GM18868 (cell line): ENCODE measurements around the gene REEP2.
"Not testable (repeated sequence)": the region's sequence is repeated elsewhere in the genome, so short reads cannot be mapped to it uniquely, and the experiment has no call there.

ENCODE experiments used
- ATAC-seq: cut with Tn5 transposase; IDR thresholded peaks from one replicate; pipeline ENCODE4 v1.9.1; 2021; ENCODE audit warnings: mild to moderate bottlenecking, moderate library complexity; ENCODE audit not compliant: unreplicated experiment

The REEP2 gene

DNA sequence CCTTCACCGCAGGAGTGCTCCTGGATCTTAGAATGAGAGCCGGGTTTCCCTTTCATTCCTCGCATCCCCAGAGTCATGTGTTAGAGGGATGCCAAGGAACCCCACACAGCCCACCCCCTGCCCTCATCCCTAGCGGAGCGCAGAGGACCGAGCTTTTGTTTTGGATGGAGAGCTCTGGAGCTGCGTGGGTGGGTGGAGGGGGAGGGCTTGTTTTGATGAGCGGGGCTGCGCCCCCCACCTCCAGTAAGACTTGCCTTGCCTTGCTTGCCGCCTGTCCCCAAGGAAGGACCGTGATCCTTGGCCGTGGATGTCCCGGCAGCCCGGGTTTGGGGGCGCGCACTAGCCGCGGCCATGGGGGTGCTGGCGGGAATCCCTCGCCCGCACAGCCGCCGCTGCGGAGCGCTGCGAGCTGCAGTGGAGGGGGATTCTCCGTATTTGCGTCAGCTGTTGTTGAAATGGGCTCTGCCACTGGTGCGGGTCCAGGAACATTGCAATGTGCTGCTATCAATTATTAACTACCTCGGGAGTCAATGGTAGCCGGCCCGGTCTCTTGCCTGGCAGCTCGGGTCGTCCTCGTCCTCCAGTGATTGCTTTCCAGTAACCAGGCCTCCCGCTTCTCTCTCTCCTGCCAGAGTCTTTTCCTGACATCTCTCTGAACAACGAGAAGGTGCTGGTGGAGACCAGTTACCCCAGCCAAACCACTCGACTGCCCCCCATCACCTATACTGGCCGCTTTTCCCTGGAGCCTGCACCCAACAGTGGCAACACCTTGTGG lies 27.5 kb downstream of the REEP2 start:
- no peak for ATAC-seq

DNA sequence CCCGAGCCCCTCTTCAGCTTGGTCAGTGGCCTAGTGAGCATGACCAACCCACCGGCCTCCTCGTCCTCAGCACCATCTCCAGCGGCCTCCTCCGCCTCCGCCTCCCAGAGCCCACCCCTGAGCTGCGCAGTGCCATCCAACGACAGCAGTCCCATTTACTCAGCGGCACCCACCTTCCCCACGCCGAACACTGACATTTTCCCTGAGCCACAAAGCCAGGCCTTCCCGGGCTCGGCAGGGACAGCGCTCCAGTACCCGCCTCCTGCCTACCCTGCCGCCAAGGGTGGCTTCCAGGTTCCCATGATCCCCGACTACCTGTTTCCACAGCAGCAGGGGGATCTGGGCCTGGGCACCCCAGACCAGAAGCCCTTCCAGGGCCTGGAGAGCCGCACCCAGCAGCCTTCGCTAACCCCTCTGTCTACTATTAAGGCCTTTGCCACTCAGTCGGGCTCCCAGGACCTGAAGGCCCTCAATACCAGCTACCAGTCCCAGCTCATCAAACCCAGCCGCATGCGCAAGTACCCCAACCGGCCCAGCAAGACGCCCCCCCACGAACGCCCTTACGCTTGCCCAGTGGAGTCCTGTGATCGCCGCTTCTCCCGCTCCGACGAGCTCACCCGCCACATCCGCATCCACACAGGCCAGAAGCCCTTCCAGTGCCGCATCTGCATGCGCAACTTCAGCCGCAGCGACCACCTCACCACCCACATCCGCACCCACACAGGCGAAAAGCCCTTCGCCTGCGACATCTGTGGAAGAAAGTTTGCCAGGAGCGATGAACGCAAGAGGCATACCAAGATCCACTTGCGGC lies 28.2 kb downstream of the REEP2 start:
- no peak for ATAC-seq

DNA sequence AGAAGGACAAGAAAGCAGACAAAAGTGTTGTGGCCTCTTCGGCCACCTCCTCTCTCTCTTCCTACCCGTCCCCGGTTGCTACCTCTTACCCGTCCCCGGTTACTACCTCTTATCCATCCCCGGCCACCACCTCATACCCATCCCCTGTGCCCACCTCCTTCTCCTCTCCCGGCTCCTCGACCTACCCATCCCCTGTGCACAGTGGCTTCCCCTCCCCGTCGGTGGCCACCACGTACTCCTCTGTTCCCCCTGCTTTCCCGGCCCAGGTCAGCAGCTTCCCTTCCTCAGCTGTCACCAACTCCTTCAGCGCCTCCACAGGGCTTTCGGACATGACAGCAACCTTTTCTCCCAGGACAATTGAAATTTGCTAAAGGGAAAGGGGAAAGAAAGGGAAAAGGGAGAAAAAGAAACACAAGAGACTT lies 28.9 kb downstream of the REEP2 start:
- no peak for ATAC-seq

DNA sequence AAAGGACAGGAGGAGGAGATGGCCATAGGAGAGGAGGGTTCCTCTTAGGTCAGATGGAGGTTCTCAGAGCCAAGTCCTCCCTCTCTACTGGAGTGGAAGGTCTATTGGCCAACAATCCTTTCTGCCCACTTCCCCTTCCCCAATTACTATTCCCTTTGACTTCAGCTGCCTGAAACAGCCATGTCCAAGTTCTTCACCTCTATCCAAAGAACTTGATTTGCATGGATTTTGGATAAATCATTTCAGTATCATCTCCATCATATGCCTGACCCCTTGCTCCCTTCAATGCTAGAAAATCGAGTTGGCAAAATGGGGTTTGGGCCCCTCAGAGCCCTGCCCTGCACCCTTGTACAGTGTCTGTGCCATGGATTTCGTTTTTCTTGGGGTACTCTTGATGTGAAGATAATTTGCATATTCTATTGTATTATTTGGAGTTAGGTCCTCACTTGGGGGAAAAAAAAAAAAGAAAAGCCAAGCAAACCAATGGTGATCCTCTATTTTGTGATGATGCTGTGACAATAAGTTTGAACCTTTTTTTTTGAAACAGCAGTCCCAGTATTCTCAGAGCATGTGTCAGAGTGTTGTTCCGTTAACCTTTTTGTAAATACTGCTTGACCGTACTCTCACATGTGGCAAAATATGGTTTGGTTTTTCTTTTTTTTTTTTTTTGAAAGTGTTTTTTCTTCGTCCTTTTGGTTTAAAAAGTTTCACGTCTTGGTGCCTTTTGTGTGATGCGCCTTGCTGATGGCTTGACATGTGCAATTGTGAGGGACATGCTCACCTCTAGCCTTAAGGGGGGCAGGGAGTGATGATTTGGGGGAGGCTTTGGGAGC lies 29.5 kb downstream of the REEP2 start:
- no peak for ATAC-seq

DNA sequence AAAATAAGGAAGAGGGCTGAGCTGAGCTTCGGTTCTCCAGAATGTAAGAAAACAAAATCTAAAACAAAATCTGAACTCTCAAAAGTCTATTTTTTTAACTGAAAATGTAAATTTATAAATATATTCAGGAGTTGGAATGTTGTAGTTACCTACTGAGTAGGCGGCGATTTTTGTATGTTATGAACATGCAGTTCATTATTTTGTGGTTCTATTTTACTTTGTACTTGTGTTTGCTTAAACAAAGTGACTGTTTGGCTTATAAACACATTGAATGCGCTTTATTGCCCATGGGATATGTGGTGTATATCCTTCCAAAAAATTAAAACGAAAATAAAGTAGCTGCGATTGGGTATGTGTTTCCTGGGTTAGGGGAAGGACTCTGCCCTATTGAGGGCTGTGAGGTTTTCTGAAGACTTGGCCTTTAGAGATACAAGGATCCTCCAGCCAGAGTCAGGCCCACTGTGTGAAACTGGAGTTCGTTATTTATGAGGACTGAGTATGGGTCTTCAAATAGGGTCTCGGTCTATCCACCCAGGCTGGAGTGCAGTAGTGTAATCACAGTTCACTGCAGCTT lies 30.2 kb downstream of the REEP2 start:
- no peak for ATAC-seq

DNA sequence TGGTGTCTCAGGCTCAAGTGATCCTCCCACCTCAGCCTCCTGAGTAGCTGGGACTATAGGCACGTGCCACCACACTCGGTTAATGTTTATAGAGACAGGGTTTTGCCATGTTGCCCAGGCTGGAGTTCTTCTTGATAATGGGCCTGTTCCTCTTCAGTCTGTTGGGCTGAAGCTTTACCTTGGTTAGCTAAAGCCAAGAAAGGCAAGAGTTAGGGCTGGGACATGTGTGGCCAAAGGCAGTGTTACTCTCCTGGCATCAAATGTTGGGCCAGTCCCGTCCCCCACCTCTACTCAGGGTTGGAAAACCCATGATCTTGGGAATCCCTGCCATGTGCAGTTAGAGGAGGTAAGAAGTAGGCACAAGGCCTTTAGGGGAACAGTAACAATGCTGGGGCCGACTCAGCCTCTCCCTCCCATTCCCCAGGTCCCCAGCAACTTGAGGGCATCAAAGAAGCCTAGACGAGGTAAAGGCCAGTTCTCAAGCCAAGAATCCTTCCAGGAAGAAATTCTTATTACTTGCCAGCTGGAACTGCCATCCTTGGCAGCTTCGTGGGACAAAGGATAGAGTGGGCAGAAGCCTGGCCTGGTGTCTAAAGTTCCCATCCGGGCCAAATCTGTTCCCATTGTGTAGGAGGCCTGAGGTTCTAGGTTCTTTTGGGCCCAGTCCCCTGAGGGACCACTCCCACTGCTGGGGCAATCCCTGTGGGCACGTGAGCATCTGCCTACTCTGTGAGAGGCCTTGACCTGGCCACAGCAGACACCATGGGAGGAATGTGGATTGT lies 30.9 kb downstream of the REEP2 start:
- no peak for ATAC-seq

DNA sequence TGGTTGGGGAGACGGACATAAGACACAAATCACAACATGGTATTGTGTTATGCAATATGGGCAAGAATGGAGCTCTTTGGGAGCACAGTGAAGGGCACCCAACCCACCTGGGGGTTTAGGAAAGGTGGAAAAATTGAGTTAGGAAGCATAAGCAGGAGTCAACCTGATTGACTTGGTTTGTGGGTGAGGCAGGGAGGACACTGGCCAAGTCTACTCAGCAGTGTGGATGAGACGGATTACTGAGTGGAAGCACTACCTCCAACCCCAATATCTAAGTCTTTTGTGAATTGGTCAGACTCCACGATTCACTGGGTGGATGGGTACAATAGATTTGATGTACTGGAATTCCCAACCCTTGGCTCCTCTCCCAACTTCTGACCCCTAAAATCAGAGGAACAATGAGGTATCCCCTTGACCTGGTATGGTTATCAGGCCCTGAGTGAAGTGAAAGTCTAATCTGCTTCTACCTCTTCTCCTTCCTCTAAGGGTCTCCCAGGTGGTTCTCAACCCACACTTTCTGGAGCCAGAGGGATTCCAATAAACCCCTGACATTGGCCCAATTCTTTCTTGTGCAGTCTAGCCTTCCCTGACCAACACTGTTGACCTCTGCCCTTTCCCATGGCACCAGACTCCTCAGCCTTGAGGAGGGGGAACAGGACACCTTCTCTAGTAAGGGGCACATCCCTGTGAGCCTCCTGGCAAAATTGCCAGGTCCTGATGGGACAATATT lies 31.6 kb downstream of the REEP2 start:
- no peak for ATAC-seq

DNA sequence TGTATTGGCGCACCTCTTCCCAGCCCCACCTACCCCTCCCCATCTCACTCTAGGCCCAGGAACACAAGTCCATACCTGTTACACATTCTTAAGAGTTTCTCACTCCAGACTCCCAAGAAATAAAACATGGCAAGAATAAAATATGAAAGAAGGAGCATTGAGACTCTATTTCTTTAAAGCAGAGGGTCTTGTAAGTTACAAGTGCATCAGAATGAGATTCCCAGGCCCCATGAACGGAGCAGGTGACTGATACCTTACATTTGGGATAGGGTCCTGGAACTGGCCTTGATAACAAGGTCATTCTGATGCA lies 32.1 kb downstream of the REEP2 start:
- no peak for ATAC-seq

DNA sequence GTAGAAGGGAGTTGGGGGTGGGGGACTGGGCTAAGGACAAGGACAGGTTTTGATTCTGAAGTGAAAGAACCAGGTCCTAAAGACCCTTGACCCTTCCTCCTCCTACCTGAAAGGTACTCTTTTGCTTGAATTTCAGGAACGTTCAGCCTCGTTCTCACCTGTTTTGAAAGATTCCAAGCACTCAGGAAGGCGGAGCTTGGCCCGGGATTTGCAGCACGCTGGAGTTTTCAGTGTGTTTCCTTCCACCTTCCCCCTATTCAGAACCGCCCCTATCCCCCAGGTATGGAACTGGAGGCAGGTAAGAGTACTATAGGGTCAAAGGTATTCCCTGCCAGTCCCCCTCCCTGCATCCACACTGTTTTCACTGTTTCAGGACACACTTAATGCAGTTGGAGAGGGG lies 33.5 kb downstream of the REEP2 start:
- no peak for ATAC-seq

DNA sequence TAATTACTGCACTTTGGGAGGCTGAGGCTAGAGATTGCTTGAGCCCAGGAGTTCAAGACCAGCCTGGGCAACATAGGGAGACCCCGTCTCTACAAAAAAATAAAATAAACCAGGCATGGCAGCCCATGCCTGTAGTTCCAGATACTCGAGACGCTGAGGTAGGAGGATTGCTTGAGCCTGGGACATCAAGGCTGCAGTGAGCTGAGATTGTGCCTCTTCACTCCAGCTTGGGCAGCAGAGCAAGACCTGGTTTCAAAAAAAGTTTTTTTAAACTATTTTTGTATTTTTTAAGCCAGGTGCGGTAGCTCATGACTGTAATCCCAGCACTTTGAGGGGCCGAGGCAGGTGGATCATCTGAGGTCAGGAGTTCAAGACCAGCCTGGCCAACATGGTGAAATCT lies 34.3 kb downstream of the REEP2 start:
- ATAC-seq: not testable (repeated sequence)

DNA sequence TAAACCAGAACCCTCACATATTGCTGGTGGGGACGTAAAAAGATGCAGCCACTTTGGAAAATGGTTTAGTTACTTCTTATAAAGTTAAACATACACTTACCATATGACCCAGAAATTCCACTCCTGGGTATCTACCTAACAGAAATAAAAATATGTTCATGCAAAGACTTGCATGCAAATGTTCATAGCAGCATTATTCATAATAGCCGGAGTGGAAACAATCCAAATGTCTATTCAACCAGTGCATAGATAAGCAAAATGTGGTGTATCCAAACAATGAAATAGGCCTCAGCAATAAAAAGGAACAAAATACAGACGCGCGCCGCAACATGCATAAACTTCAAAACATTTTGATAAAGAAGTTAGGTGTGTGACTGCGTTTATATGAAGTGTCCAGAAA lies 38.1 kb downstream of the REEP2 start:
- ATAC-seq: no peak

DNA sequence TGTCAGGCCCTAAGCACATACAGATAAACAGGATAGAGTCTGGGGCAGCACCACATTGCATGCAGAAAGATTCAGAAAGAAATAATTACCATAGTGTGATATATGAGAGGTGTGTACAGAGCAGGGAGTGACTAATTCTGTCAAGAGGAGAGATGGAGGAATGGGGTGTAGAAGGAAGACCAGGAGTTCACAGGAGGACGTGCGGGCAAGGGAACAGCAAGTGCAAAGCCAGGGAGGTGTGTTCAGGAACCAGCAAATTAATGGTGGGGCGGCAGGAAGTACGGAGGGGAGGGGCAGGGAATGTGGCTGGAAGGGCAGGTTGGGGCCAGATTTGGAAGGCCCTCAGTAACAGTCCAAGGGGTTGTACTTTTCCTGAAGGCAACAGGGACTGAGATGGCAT lies 43.8 kb downstream of the REEP2 start:
- ATAC-seq: no peak

DNA sequence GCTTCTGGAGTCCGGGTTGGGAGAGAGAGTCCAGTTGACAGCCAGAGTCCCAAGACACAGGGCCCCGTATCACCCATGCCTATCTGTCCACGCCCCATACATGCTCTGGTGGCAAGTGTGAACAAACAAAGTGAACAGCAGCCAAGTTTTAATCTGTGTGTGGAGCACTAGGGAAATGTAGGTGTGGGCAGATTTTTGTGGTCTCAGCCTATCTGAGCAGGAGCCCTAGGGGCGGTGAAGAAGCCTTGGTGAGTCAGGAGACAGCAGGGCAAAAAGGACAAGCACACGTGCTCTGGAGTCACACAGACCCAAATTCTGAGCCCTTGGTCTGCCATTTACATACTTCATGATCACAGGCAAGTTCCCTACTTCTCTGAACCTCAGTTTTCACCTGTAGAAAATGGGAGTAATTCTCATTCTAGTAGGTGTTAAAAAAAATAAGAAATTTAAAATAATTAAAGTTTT lies 49.7 kb downstream of the REEP2 start:
- ATAC-seq: no peak

DNA sequence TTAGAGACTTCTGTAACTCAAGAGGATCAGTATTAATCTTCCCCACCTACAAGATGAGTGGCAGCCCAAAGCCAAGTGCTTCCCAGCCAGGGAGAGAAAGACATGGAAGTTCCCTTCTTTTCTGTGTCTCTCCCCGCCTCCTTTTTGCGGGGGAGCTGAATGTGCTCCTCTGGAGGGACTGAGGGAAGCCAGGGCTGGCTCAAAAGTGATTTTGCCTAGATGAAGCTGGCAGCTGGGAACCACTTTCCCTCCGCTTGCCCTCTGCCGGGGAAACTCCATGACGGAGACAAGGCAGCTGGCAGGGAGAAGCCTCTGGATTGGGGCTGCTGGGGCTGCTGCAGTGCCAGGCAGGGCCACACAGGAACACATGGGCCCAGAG lies 50.8 kb downstream of the REEP2 start:
- no peak for ATAC-seq

DNA sequence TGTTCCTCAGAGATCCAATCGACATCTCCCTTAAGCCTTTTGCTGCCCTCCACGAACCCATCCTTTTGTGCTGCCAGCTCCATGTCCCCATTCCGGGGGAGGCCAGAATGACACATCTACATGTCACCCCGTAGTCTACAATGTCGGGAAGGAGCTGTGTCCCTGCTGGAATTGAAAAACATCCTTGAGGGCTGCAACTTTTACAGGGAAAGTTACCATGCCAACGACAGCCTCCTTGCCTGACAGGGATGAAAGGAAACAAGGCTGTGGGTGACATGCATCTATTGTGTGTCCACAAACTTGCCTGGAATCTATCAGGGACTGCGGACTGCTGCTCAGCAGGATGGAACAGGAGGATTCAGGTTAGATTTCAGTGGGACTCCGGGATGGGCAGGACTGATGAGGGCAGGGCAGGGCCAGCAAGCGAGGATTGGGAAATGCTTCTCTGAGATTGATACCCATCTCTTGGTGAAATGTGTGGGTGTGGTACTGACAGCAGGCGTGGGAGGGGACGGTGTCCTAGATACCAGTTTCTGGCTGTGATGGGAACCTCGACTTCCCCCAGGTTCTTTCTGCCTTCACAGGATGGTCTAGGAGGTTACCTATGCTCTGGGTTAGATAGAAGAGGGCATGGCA lies 51.9 kb downstream of the REEP2 start:
- no peak for ATAC-seq

DNA sequence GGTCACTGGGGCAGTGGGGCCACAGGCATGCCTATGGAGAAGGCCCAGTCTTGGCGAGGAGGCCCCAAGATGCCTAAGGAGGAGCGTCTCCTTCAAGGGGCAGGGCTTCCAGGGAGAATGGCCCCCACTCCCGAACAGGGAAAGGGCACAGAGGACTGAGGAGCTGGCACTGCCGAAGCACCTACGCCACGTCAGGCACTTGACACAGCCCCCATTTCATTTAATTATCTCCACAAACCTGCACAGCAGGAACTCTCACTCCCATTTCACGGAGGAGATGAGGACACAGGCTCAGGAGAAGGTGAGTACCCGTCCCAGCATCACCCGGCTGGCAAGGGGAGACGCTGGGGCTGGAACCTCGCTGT lies 52.4 kb downstream of the REEP2 start:
- no peak for ATAC-seq

DNA sequence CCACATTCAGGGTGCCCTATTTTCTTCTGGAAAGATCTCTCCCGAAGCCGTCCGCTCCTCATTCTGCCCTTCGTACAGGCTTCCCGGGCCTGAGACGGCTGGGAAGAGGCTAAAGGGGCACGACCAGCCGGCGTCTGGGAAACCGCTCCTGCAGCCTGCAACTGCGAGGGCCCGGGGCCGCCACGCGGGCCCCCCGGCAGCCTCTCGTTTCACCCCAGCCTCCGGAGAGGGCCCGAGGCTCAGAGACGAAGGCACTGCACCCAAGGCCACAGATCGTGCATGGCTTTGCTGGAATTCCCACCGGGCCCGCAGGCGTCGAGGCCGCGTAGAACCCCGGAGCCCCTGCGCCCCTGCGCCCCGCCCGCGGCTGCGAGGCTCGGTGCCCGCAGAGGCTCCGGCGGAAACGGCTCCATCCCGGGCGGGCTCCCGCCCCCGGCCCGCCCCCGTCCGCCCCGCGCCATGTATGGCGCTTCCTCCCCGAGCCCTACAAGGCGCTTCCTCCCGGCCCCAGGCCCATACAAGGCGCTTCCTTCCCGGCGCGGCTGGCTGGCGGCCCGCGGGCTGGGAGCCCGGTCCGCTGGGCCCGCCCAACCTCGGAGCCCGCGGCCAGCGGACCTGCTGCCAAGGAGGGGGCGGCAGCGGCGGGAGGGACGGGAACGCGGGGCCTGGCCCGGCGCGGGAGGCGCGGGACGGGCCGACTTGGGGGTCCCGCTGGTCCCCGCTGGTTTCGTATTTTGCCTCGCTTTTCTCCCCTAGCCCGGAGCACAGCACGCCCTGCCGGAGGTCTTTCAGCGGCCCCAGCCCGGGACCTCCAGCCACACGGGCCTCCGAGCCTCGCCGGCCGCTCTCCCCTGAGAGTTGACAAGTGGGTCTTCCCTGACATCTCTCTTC lies 53.1 kb downstream of the REEP2 start:
- peak; percentile 99 for ATAC-seq

DNA sequence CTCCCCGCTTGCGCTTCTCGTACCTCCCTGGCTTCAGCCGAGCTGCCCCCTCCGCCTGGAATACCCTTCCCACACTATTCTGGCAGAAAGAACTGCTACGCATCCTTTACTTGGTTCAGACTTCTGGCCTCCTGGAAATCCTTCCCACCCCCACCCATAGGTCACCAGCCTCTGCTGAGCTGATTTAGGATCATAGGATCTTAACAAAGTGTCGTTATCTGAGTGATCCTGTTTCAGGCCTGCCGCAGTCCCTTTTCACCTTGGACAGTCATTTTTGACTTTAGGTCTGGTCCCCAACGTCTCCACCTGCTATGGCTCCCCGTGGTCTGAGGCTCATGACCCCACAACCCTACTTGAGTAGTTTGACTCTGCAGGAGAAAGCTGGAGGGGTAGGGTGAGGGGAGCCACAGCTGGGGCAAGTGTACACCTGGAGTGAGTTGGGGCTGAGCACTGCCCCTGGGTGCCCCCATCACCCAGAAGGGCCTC lies 53.7 kb downstream of the REEP2 start:
- ATAC-seq: no peak
